Lower lobe of right lung (tissue), 2 donors: ENCODE data around the gene SPRR2G. TPM values are rescaled to one million over a fixed set of nuclear protein-coding genes. Genes with fewer than 3 reads are reported as not detected.

Experiments used
- ATAC-seq, 2 donors: fragments of 200-7000 bp; cut with Tn5 transposase; one replicate each; pipeline ENCODE4 v1.9.1; 2020 to 2022; ENCODE audit warnings: mild to moderate bottlenecking in 2 of 2, moderate library complexity in 2 of 2
- DNase-seq: peaks from one replicate; pipeline ENCODE4 v3.0.0-alpha.2; 2020
- H3K27ac ChIP-seq: fragments of 200-600 bp; one replicate; pipeline ENCODE4 v1.8.0; 2022
- H3K27me3 ChIP-seq: fragments of 200-600 bp; one replicate; pipeline ENCODE4 v1.8.0; 2022; ENCODE audit warnings: low read depth
- H3K36me3 ChIP-seq: fragments of 200-600 bp; one replicate; pipeline ENCODE4 v1.8.0; 2022; ENCODE audit warnings: mild to moderate bottlenecking
- H3K4me1 ChIP-seq: fragments of 200-600 bp; one replicate; pipeline ENCODE4 v1.8.0; 2022
- H3K4me3 ChIP-seq: fragments of 200-600 bp; one replicate; pipeline ENCODE4 v1.8.0; 2022; ENCODE audit warnings: mild to moderate bottlenecking
- H3K9me3 ChIP-seq: fragments of 200-600 bp; one replicate; pipeline ENCODE4 v1.8.0; 2022
- intact Hi-C: fragments of 100-400 bp; cut with DNase I; formaldehyde crosslinking; loops from one replicate; pipeline ENCODE4 v1.11.0; 2022
- total RNA-seq: library from RNA; stranded (reverse); fragmentation: NEBNext Ultra II Directional; extraction: Animal tissue kit (Norgen Biotek cat#: 25700); gene quantifications from one replicate; pipeline ENCODE4 v1.2.1, GENCODE V29; 2021
- TF ChIP-seq, protein P1 (sequence below): fragments of 200-600 bp; IDR thresholded peaks from one replicate; pipeline ENCODE4 v1.8.0; 2022; ENCODE audit warnings: antibody characterized with exemption, mild to moderate bottlenecking
- donor health status: DM: no; HTN: yes; CAD: no; lungs with severe emphysema.

Gene SPRR2G
- total RNA-seq, 1 donor from 2014 or later: not detected

GRCh38 chr1:153180556-153180955, 29.9 kb upstream of the SPRR2G start:
- H3K27ac ChIP-seq: no peak overlapping the region
- H3K4me3 ChIP-seq: no peak overlapping the region
- no peaks in the 10 kb centered on the region for H3K36me3 ChIP-seq
- ATAC-seq (no peak), DNase-seq (no peak)
- no peaks in the 10 kb centered on the region for H3K4me1 ChIP-seq
- no peaks in the 10 kb centered on the region for H3K9me3 ChIP-seq
- intact Hi-C loops: no loop called here
- TF ChIP-seq, protein P1, sequence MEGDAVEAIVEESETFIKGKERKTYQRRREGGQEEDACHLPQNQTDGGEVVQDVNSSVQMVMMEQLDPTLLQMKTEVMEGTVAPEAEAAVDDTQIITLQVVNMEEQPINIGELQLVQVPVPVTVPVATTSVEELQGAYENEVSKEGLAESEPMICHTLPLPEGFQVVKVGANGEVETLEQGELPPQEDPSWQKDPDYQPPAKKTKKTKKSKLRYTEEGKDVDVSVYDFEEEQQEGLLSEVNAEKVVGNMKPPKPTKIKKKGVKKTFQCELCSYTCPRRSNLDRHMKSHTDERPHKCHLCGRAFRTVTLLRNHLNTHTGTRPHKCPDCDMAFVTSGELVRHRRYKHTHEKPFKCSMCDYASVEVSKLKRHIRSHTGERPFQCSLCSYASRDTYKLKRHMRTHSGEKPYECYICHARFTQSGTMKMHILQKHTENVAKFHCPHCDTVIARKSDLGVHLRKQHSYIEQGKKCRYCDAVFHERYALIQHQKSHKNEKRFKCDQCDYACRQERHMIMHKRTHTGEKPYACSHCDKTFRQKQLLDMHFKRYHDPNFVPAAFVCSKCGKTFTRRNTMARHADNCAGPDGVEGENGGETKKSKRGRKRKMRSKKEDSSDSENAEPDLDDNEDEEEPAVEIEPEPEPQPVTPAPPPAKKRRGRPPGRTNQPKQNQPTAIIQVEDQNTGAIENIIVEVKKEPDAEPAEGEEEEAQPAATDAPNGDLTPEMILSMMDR: no peak
- H3K27me3 ChIP-seq: no peaks in the 10 kb centered on the region

GRCh38 chr1:153178922-153179321, 28.2 kb upstream of the SPRR2G start:
- Histone ChIP-seq H3K4me1 (no peaks in the 10 kb centered on the region), H3K4me3 (no peak overlapping the region), H3K27ac (no peak overlapping the region), H3K27me3 (no peaks in the 10 kb centered on the region), H3K9me3 (no peaks in the 10 kb centered on the region), H3K36me3 (no peaks in the 10 kb centered on the region)
- TF ChIP-seq, protein P1: no peak
- intact Hi-C loops: no loop called here
- DNase-seq: no peak
- ATAC-seq: no peak

- Histone ChIP-seq H3K27me3 (no peaks in the 10 kb centered on the region), H3K9me3 (no peaks in the 10 kb centered on the region), H3K4me3 (no peak overlapping the region), H3K27ac (no peak overlapping the region), H3K4me1 (no peaks in the 10 kb centered on the region), H3K36me3 (no peaks in the 10 kb centered on the region)
- no peak for DNase-seq
- intact Hi-C loops: no loop called here
- no peak for ATAC-seq
- TF ChIP-seq, protein P1: no peak
Observed at GRCh38 chr1:153174624-153175023, 23.9 kb upstream of the SPRR2G start.

DNA sequence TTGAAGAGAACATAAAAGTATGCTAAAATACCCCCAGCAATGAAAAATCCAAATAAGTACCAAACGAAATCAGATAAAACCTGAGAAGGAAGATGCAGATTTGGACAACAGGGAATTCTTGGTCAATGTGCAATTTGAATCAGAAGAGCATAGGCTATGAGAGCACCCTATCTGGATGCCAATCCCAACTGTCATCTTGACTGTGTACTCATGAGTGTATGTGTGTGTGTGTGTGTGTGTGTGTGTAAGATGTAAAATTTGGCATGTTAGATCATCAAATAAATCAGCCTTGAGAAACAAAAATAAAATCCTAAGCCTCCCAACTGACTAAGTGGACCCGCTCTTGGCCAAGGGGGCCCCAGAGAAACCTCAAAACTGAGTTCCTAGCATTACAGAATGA, 18.0 kb upstream of the SPRR2G start:
- no peaks in the 10 kb centered on the region for H3K4me1 ChIP-seq
- H3K4me3 ChIP-seq: no peak overlapping the region
- no peaks in the 10 kb centered on the region for H3K9me3 ChIP-seq
- no peak overlapping the region for H3K27ac ChIP-seq
- ATAC-seq: no peak
- no peaks in the 10 kb centered on the region for H3K36me3 ChIP-seq
- DNase-seq: no peak
- intact Hi-C loops: no loop called here
- TF ChIP-seq, protein P1: no peak
- peaks cover 4% of the 10 kb centered on the region for H3K27me3 ChIP-seq

DNA sequence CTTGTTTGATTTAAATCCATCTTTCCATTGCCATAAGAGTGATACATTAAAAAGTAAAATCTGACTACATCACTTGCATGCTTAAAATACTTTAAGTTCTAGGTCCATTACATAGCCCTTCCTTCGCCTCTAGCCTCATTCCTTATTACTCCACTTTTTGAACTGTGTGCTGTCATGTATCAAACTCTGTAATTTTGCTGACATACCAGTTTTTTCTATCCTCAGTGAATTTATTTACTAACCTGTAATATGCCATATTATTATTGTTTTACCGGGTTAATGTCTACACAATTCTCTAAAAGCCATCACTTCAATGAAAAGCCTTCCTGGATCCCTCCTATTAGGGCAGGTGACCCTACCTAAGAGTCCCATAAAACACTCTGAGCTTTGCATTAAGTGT, 4.9 kb upstream of the SPRR2G start:
- TF ChIP-seq, protein P1: no peak
- intact Hi-C loops: no loop called here
- H3K4me1 ChIP-seq: no peaks in the 10 kb centered on the region
- H3K36me3 ChIP-seq: no peaks in the 10 kb centered on the region
- H3K9me3 ChIP-seq: peaks cover 8% of the 10 kb centered on the region
- DNase-seq: no peak
- ATAC-seq: no peak
- H3K4me3 ChIP-seq: no peak overlapping the region
- H3K27me3 ChIP-seq: no peaks in the 10 kb centered on the region
- no peak overlapping the region for H3K27ac ChIP-seq

DNA sequence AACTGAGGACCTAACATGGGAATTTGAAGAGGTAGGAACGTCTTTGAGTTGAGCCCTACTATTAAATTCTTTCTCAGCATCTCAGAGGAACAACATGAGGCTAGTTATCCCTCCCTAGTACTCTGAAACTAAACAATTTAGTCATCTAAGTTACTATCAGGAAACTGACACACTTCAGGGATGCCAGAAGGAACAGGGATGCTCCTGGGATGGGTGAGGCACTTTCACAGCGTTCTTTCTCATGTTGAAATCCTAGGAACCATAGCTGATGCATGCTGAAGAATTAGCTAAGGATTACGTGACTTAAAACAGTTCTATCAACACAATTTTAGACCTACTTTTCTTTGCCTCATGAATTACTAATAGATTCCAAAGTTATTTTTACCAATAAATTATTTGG, 1.8 kb upstream of the SPRR2G start:
- intact Hi-C loops: no loop called here
- no peak overlapping the region for H3K4me3 ChIP-seq
- no peak overlapping the region for H3K27ac ChIP-seq
- DNase-seq: no peak
- TF ChIP-seq, protein P1: no peak
- no peaks in the 10 kb centered on the region for H3K27me3 ChIP-seq
- no peaks in the 10 kb centered on the region for H3K4me1 ChIP-seq
- ATAC-seq: no peak
- no peaks in the 10 kb centered on the region for H3K36me3 ChIP-seq
- no peaks in the 10 kb centered on the region for H3K9me3 ChIP-seq
